Mesenchymal stem cell (in vitro differentiated cells and primary cell): ENCODE measurements around the gene STON1.

Experiments used
- DNase-seq: peaks from one replicate; pipeline ENCODE4 v3.0.0-alpha.2; 2013
- H2AFZ ChIP-seq: one replicate; pipeline ENCODE4 v1.6.1; 2013; ENCODE audit warnings: low read depth, mild to moderate bottlenecking, control low read depth, inconsistent platforms, low read length, moderate library complexity
- H2AK5ac ChIP-seq: 2 replicates; pipeline ENCODE4 v1.6.1; 2013; ENCODE audit warnings: low read length, moderate library complexity, mild to moderate bottlenecking, inconsistent platforms; ENCODE audit not compliant: severe bottlenecking
- H2BK120ac ChIP-seq: one replicate; pipeline ENCODE4 v1.6.1; 2013; ENCODE audit warnings: low read depth, mild to moderate bottlenecking, inconsistent platforms, low read length, moderate library complexity
- H2BK12ac ChIP-seq, 2 experiments: one replicate each; pipeline ENCODE4 v1.6.1; 2013; ENCODE audit warnings: inconsistent platforms in 2 of 2, low read length in 2 of 2, mild to moderate bottlenecking in 2 of 2, moderate library complexity in 2 of 2, control low read depth in 1 of 2
- H2BK15ac ChIP-seq: one replicate; pipeline ENCODE4 v1.6.1; 2013; ENCODE audit warnings: mild to moderate bottlenecking, low read depth, inconsistent platforms; ENCODE audit not compliant: poor library complexity, severe bottlenecking
- H2BK5ac ChIP-seq: 2 replicates; pipeline ENCODE4 v1.6.1; 2013; ENCODE audit warnings: low read depth, mild to moderate bottlenecking, low read length, control low read depth, inconsistent platforms; ENCODE audit not compliant: poor library complexity, severe bottlenecking
- H3K14ac ChIP-seq, 2 experiments: one replicate each; pipeline ENCODE4 v1.6.1; 2013; ENCODE audit warnings: inconsistent platforms in 2 of 2, low read length in 2 of 2, control low read depth in 1 of 2, mild to moderate bottlenecking in 1 of 2, moderate library complexity in 1 of 2
- H3K18ac ChIP-seq, 2 experiments: one replicate each; pipeline ENCODE4 v1.6.1; 2013; ENCODE audit warnings: inconsistent platforms in 2 of 2, low read length in 2 of 2, control low read depth in 1 of 2, low read depth in 1 of 2, mild to moderate bottlenecking in 1 of 2
- H3K23ac ChIP-seq, 2 experiments: one replicate each; pipeline ENCODE4 v1.6.1; 2013; ENCODE audit warnings: inconsistent platforms in 2 of 2, low read length in 2 of 2, mild to moderate bottlenecking in 2 of 2, moderate library complexity in 2 of 2, control low read depth in 1 of 2
- H3K27ac ChIP-seq: 2 replicates; pipeline ENCODE4 v1.5.1; 2013; ENCODE audit warnings: mild to moderate bottlenecking, moderate library complexity, low read length, control low read depth, inconsistent platforms; ENCODE audit not compliant: poor library complexity, severe bottlenecking
- H3K27me3 ChIP-seq, 2 experiments: 2 replicates each; pipeline versions ENCODE4 v1.6.1 to v1.7.0; 2013; ENCODE audit warnings: low read length in 2 of 2, mild to moderate bottlenecking in 2 of 2, moderate library complexity in 2 of 2, control low read depth in 1 of 2, inconsistent platforms in 1 of 2; ENCODE audit not compliant: control insufficient read depth in 1 of 2, insufficient read depth in 1 of 2
- H3K36me3 ChIP-seq, 2 experiments: 2 replicates each; pipeline versions ENCODE4 v1.6.1 to v1.7.0; 2013; ENCODE audit warnings: low read length in 2 of 2, control low read depth in 1 of 2, inconsistent platforms in 1 of 2, low read depth in 1 of 2, mild to moderate bottlenecking in 1 of 2; ENCODE audit not compliant: insufficient read depth in 2 of 2, control insufficient read depth in 1 of 2
- H3K4ac ChIP-seq, 2 experiments: one replicate each; pipeline ENCODE4 v1.6.1; 2013; ENCODE audit warnings: inconsistent platforms in 2 of 2, low read length in 2 of 2, mild to moderate bottlenecking in 2 of 2, moderate library complexity in 2 of 2, control low read depth in 1 of 2, low read depth in 1 of 2
- H3K4me1 ChIP-seq: 2 replicates; pipeline ENCODE4 v1.6.1; 2013; ENCODE audit warnings: low read depth, low read length, control low read depth; ENCODE audit not compliant: control insufficient read depth, insufficient read depth
- H3K4me2 ChIP-seq: 2 replicates; pipeline ENCODE4 v1.6.1; 2013; ENCODE audit warnings: low read length, mild to moderate bottlenecking, inconsistent platforms; ENCODE audit not compliant: poor library complexity, severe bottlenecking
- H3K4me3 ChIP-seq, 2 experiments: 2 replicates each; pipeline versions ENCODE4 v1.5.1 to v1.7.0; 2013; ENCODE audit warnings: low read length in 2 of 2, mild to moderate bottlenecking in 2 of 2, control low read depth in 1 of 2, low read depth in 1 of 2; ENCODE audit not compliant: insufficient read depth in 1 of 2
- H3K79me1 ChIP-seq: replicated peaks from 2 replicates; pipeline ENCODE4 v1.6.1; 2013; ENCODE audit warnings: mild to moderate bottlenecking, control low read depth, low read length, inconsistent platforms; ENCODE audit not compliant: poor library complexity, severe bottlenecking
- H3K9ac ChIP-seq: 2 replicates; pipeline ENCODE4 v1.7.0; 2013; ENCODE audit warnings: mild to moderate bottlenecking, low read length, moderate library complexity
- H3K9me3 ChIP-seq: 2 replicates; pipeline ENCODE4 v1.7.0; 2013; ENCODE audit warnings: mild to moderate bottlenecking, low read length; ENCODE audit not compliant: control insufficient read depth
- H4K8ac ChIP-seq: one replicate; pipeline ENCODE4 v1.6.1; 2013; ENCODE audit warnings: inconsistent platforms, mild to moderate bottlenecking, low read length, moderate library complexity
- H4K91ac ChIP-seq: one replicate; pipeline ENCODE4 v1.6.1; 2013; ENCODE audit warnings: mild to moderate bottlenecking, low read length, inconsistent platforms
- WGBS: methylation state at CpG from one replicate; pipeline ENCODE4 v1.1.7; 2013; ENCODE audit warnings: mixed read lengths; 5-methylcytosine and 5-hydroxymethylcytosine counted together

STON1 gene

DNA sequence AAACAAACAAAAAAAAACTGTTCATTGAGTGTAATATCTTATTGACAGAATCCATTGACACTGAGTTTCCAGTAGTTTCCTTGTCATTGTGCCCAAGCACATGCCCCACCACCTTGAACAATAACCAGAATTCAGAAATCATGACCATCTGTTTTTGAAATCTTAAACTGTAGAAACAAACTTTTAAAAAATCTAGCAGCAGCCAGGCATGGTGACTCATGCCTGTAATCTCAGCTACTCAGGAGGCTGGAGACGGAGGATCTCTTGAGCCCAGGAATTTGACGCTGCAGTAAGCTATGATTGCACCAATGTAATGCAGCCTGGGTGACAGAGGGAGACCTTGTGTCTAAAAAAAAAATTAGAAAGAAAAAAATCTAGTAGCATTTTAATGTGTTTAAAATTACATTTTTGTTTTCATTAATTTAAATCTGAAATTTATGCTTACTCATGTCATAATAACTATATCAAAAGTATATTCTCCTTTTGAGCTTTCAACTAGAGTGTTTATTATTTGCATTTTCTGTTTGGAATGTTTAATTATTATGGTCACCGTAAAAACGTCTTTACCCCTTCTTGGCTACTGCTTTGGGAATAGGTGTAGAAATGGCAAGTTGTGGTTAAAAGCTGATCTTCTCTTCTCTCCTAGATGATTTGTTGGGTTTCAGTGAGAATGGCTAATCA is 25.2 kb upstream of the STON1 start:
- no peaks in the 10 kb centered on the region for H3K27me3 ChIP-seq
- 44% methylated on average over 4 of the region's 4 CpGs for WGBS
- peaks cover 12 to 31% of the 10 kb centered on the region in 2 experiments for H3K36me3 ChIP-seq
- H4K8ac ChIP-seq = no peak overlapping the region
- H2BK120ac ChIP-seq = no peak overlapping the region
- H3K79me1 ChIP-seq = peaks cover 4% of the 10 kb centered on the region
- no peak overlapping the region for H2AFZ ChIP-seq
- H2BK15ac ChIP-seq = no peak overlapping the region
- H3K4me2 ChIP-seq = no peak overlapping the region
- no peak overlapping the region for H3K4ac ChIP-seq
- H3K9ac ChIP-seq = no peak overlapping the region
- no peak overlapping the region for H3K4me3 ChIP-seq
- H2AK5ac ChIP-seq = no peak overlapping the region
- H3K14ac ChIP-seq = no peak overlapping the region
- no peak overlapping the region for H3K23ac ChIP-seq
- no peak overlapping the region for H3K18ac ChIP-seq
- peaks cover 1% of the 10 kb centered on the region for H3K4me1 ChIP-seq
- no peak overlapping the region for H3K27ac ChIP-seq
- H2BK12ac ChIP-seq = no peak overlapping the region
- no peaks in the 10 kb centered on the region for H3K9me3 ChIP-seq
- no peak overlapping the region for H4K91ac ChIP-seq
- H2BK5ac ChIP-seq = no peak overlapping the region
- DNase-seq = peak; percentile 79

DNA sequence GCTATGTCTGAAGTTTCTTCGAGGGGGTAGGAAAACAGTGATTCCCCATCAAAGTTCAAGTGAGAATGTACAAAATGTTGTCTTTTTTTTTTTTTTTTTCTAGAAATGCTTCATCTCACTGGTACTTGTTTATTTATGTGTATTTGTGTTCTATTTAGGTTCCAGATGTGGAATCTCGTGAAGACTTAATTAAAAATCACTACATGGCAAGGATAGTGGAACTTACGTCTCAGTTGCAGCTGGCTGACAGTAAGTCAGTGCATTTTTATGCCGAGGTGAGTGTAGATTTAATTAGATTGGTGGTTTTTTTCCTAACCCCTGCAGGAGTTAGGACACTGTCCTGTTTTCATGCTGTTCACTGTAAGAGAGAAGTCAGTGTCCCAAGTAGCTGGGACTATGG is 22.8 kb upstream of the STON1 start:
- DNase-seq = no peak
- WGBS = 93% methylated on average over 3 of the region's 4 CpGs
- no peak overlapping the region for H4K91ac ChIP-seq
- H3K4me3 ChIP-seq = no peak overlapping the region
- no peak overlapping the region for H2BK15ac ChIP-seq
- no peak overlapping the region for H3K4ac ChIP-seq
- peaks cover 4% of the 10 kb centered on the region for H3K79me1 ChIP-seq
- H2BK120ac ChIP-seq = no peak overlapping the region
- no peak overlapping the region for H2BK12ac ChIP-seq
- H3K4me2 ChIP-seq = no peak overlapping the region
- H3K9me3 ChIP-seq = no peaks in the 10 kb centered on the region
- peaks cover 7 to 27% of the 10 kb centered on the region in 2 experiments for H3K36me3 ChIP-seq
- H3K4me1 ChIP-seq = peaks cover 1% of the 10 kb centered on the region
- no peak overlapping the region for H2BK5ac ChIP-seq
- no peaks in the 10 kb centered on the region for H3K27me3 ChIP-seq
- H3K23ac ChIP-seq = no peak overlapping the region
- no peak overlapping the region for H3K9ac ChIP-seq
- H3K27ac ChIP-seq = no peak overlapping the region
- no peak overlapping the region for H2AFZ ChIP-seq
- no peak overlapping the region for H3K18ac ChIP-seq
- H4K8ac ChIP-seq = no peak overlapping the region
- no peak overlapping the region for H2AK5ac ChIP-seq
- no peak overlapping the region for H3K14ac ChIP-seq

DNA sequence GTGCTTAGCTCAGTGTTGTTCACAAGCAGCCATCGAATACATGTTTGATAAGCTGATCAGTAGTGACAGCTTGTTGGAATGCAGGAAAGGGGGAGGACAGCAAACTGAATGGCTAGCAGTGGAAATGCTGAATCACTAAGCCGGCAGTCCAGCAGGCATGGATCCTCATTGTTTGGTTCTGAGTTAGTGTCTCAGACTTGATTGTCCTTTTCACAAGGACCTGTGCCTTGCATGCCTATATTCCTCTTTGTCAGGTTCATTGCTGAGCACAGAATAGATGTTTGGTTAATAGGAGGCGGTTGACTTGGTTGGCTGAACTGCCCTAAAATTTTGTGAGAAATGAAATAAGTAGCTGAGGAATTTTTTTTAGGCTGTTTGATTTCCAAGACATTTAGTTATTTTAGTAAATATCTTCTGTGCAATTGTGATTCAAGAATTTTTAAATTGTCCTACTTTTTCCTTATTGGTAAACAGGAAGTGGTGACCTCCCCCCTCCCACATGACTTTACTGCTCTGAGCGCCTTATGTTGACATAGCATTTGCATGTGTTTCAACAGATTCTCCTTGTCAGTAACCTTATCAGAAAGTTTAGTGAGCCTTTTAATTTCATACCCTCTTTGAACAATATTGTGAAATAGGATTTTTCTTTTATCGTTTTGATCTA is 21.4 kb upstream of the STON1 start:
- Histone ChIP-seq H3K36me3 (peaks cover 7 to 33% of the 10 kb centered on the region in 2 experiments), H2AK5ac (no peak overlapping the region), H3K27me3 (no peaks in the 10 kb centered on the region), H2BK120ac (no peak overlapping the region), H2BK15ac (no peak overlapping the region), H2BK5ac (no peak overlapping the region), H3K4me2 (no peak overlapping the region), H2AFZ (no peak overlapping the region), H3K9me3 (no peaks in the 10 kb centered on the region), H3K4me3 (no peak overlapping the region), H3K9ac (peak overlapping the region; percentile 24), H3K79me1 (peaks cover 5% of the 10 kb centered on the region), H3K14ac (no peak overlapping the region), H3K4ac (no peak overlapping the region), H3K23ac (no peak overlapping the region), H4K8ac (no peak overlapping the region), H3K4me1 (peaks cover 1% of the 10 kb centered on the region), H3K18ac (peak overlapping the region; percentile 2 to 75), H4K91ac (no peak overlapping the region), H2BK12ac (peak overlapping the region in 1 of 2 experiments; percentile 89), H3K27ac (peak overlapping the region; percentile 25)
- peak; percentile 82 for DNase-seq
- WGBS = 33% methylated on average over 4 of the region's 5 CpGs

- no peak overlapping the region for H4K8ac ChIP-seq
- H2BK5ac ChIP-seq = no peak overlapping the region
- DNase-seq = peak; percentile 36
- H2BK15ac ChIP-seq = no peak overlapping the region
- H2BK12ac ChIP-seq = no peak overlapping the region
- peaks cover 10 to 31% of the 10 kb centered on the region in 2 experiments for H3K36me3 ChIP-seq
- no peak overlapping the region for H3K27ac ChIP-seq
- no peak overlapping the region for H4K91ac ChIP-seq
- H3K9me3 ChIP-seq = no peaks in the 10 kb centered on the region
- H3K4ac ChIP-seq = no peak overlapping the region
- no peak overlapping the region for H2AFZ ChIP-seq
- no peak overlapping the region for H2AK5ac ChIP-seq
- no peak overlapping the region for H2BK120ac ChIP-seq
- H3K4me1 ChIP-seq = no peaks in the 10 kb centered on the region
- H3K4me3 ChIP-seq = no peak overlapping the region
- H3K27me3 ChIP-seq = no peaks in the 10 kb centered on the region
- peaks cover 4% of the 10 kb centered on the region for H3K79me1 ChIP-seq
- H3K14ac ChIP-seq = no peak overlapping the region
- 62% methylated on average over 2 of the region's 3 CpGs for WGBS
- peak overlapping the region; percentile 34 for H3K9ac ChIP-seq
- H3K18ac ChIP-seq = no peak overlapping the region
- no peak overlapping the region for H3K23ac ChIP-seq
- no peak overlapping the region for H3K4me2 ChIP-seq
Observed at GRCh38 chr2:48510329-48510728, 19.6 kb upstream of the STON1 start.
